A549 (cell line): ENCODE results near the gene WDR82. TPM values are rescaled to one million over a fixed set of nuclear protein-coding genes. Genes with fewer than 3 reads are reported as not detected.

Experiments
- ATAC-seq, 2 experiments: fragments of 200-7000 bp in 1 of 2; fragments of >200 bp in 1 of 2; cut with Nextera tagmentation in 1 of 2; cut with Tn5 transposase in 1 of 2; 3 replicates each; pipeline versions ENCODE4 v1.8.0 to v1.9.1; 2018 to 2020; ENCODE audit warnings: mild to moderate bottlenecking in 1 of 2, moderate library complexity in 1 of 2
- CTCF ChIA-PET: fragments of 300-600 bp; sonication (Branson Sonifier 250); formaldehyde crosslinking; extraction: SDS; loops from one replicate; lab custom pipeline; 2021; ENCODE audit warnings: antibody characterized with exemption, inconsistent platforms; lab: Yijun Ruan, JAX
- POLR2A ChIA-PET: fragments of 350-600 bp; formaldehyde crosslinking; extraction: SDS; loops from one replicate; lab custom pipeline; 2021; ENCODE audit warnings: antibody characterized with exemption, inconsistent platforms; lab: Yijun Ruan, JAX
- DNase-seq, 2 experiments: peaks; one replicate each; pipeline versions ENCODE4 v3.0.0 to v3.0.0-alpha.2; 2011 to 2016; ENCODE audit warnings: low read depth in 1 of 2, low spot score in 1 of 2
- FAIRE-seq: peaks from 2 replicates; lab custom pipeline; 2011; peaks lifted over from hg19 to GRCh38; lab: Jason Lieb, UNC
- H3K27ac ChIP-seq, 2 experiments: fragments of >200 bp; sonication (Bioruptor Twin); formaldehyde crosslinking; 3 replicates each; pipeline ENCODE4 v1.5.1; 2016 to 2017
- H3K4me1 ChIP-seq: fragments of >200 bp; sonication (Bioruptor Twin); formaldehyde crosslinking; 3 replicates; pipeline ENCODE4 v1.6.1; 2016
- H3K4me2 ChIP-seq: fragments of >200 bp; sonication (Bioruptor Twin); formaldehyde crosslinking; 3 replicates; pipeline ENCODE4 v1.6.1; 2016
- H3K4me3 ChIP-seq: fragments of >200 bp; sonication (Bioruptor Twin); formaldehyde crosslinking; 3 replicates; pipeline ENCODE4 v1.5.1; 2016
- H3K9me3 ChIP-seq: fragments of >200 bp; sonication (Bioruptor Twin); formaldehyde crosslinking; 3 replicates; pipeline ENCODE4 v1.6.1; 2016
- ATOH8 ChIP-seq: fragments of 250-450 bp; sonication (Bioruptor Pico); IDR thresholded peaks from 2 replicates; pipeline ENCODE4 v1.5.0; 2020; ENCODE audit warnings: low read depth, mild to moderate bottlenecking, moderate library complexity
- BCL3 ChIP-seq: fragments of >200 bp; sonication (Bioruptor Twin); formaldehyde crosslinking; IDR thresholded peaks from 3 replicates; pipeline ENCODE4 v1.6.1; 2016
- BHLHE40 ChIP-seq: IDR thresholded peaks from 2 replicates; pipeline ENCODE4 v1.6.1; 2012; ENCODE audit warnings: low read depth, low read length, inconsistent platforms
- CBX2 ChIP-seq: fragments of 200-600 bp; sonication (generic); IDR thresholded peaks from 2 replicates; pipeline ENCODE4 v1.6.1; 2016; ENCODE audit warnings: low read depth, mild to moderate bottlenecking, borderline replicate concordance
- CEBPB ChIP-seq, 2 experiments: fragments of >200 bp in 1 of 2; sonication (Bioruptor Twin) in 1 of 2; formaldehyde crosslinking in 1 of 2; IDR thresholded peaks; 2 replicates each; pipeline ENCODE4 v1.6.1; 2012 to 2016
- CTCF ChIP-seq: fragments of >200 bp; sonication (Bioruptor Twin); formaldehyde crosslinking; IDR thresholded peaks from 3 replicates; pipeline ENCODE4 v1.5.1; 2016
- ELK1 ChIP-seq: fragments of 150-350 bp; IDR thresholded peaks from 2 replicates; pipeline ENCODE4 v1.6.1; 2014; ENCODE audit warnings: low read depth, mild to moderate bottlenecking, low read length
- EP300 ChIP-seq, 2 experiments: fragments of >200 bp; sonication (Bioruptor Twin); formaldehyde crosslinking; IDR thresholded peaks; 2 replicates in 1 of 2; 3 replicates in 1 of 2; pipeline ENCODE4 v1.6.1; 2016 to 2017
- ESRRA ChIP-seq: fragments of 150-350 bp; IDR thresholded peaks from 2 replicates; pipeline ENCODE4 v1.6.1; 2014; ENCODE audit warnings: mild to moderate bottlenecking, low read length, borderline replicate concordance
- FOSB ChIP-seq: fragments of 250-450 bp; sonication (Bioruptor Pico); IDR thresholded peaks from 2 replicates; pipeline ENCODE4 v1.5.0; 2020; ENCODE audit warnings: mild to moderate bottlenecking, moderate library complexity
- FOSL2 ChIP-seq, 2 experiments: fragments of 450-650 bp in 1 of 2; fragments of >200 bp in 1 of 2; sonication (Bioruptor Twin) in 1 of 2; formaldehyde crosslinking; IDR thresholded peaks; 2 replicates each; pipeline versions ENCODE4 v1.5.0 to v1.6.1; 2016 to 2020; ENCODE audit warnings: mild to moderate bottlenecking in 1 of 2, moderate library complexity in 1 of 2
- GATA3 ChIP-seq: IDR thresholded peaks from 2 replicates; pipeline ENCODE4 v1.6.1; 2012; ENCODE audit warnings: borderline replicate concordance
- HEYL ChIP-seq: fragments of 250-450 bp; sonication (Bioruptor Pico); IDR thresholded peaks from 2 replicates; pipeline ENCODE4 v1.8.0; 2021; ENCODE audit warnings: mild to moderate bottlenecking, moderate library complexity
- HOXA7 ChIP-seq: fragments of 250-450 bp; sonication (Bioruptor Pico); IDR thresholded peaks from 2 replicates; pipeline ENCODE4 v1.5.0; 2020; ENCODE audit warnings: mild to moderate bottlenecking, moderate library complexity
- JUN ChIP-seq, 2 experiments: fragments of >200 bp; sonication (Bioruptor Twin); formaldehyde crosslinking; IDR thresholded peaks; 2 replicates in 1 of 2; 3 replicates in 1 of 2; pipeline ENCODE4 v1.6.1; 2016 to 2017
- PHF8 ChIP-seq: fragments of 200-600 bp; sonication (generic); IDR thresholded peaks from 2 replicates; pipeline ENCODE4 v1.6.1; 2016; ENCODE audit warnings: low read depth, mild to moderate bottlenecking, antibody characterized with exemption, moderate library complexity, borderline replicate concordance
- POLR2AphosphoS2 ChIP-seq: conservative IDR thresholded peaks from 2 replicates; pipeline ENCODE4 v1.6.1; 2012; ENCODE audit warnings: low read length, improper control_type of control experiment, inconsistent platforms
- RARB ChIP-seq: fragments of 250-450 bp; sonication (Bioruptor Pico); IDR thresholded peaks from 2 replicates; pipeline ENCODE4 v1.8.0; 2021; ENCODE audit warnings: mild to moderate bottlenecking, moderate library complexity
- RFX5 ChIP-seq: fragments of 450-650 bp; IDR thresholded peaks from 2 replicates; pipeline ENCODE4 v1.7.1; 2014; ENCODE audit warnings: antibody characterized with exemption, mild to moderate bottlenecking, moderate library complexity
- RNF2 ChIP-seq: fragments of 200-600 bp; sonication (generic); IDR thresholded peaks from 2 replicates; pipeline ENCODE4 v1.6.1; 2016; ENCODE audit warnings: low read depth, mild to moderate bottlenecking, antibody characterized with exemption, moderate library complexity, borderline replicate concordance
- TP53 ChIP-seq: fragments of 250-450 bp; sonication (Bioruptor Pico); IDR thresholded peaks from 2 replicates; pipeline ENCODE4 v1.5.0; 2021; ENCODE audit warnings: mild to moderate bottlenecking, moderate library complexity
- USF2 ChIP-seq: fragments of 450-650 bp; IDR thresholded peaks from 2 replicates; pipeline ENCODE4 v1.6.1; 2014; ENCODE audit warnings: antibody characterized with exemption
- ZC3H11A ChIP-seq: fragments of 450-650 bp; IDR thresholded peaks from 2 replicates; pipeline ENCODE4 v1.6.1; 2014; ENCODE audit warnings: antibody characterized with exemption, mild to moderate bottlenecking
- ZFP36 ChIP-seq: fragments of 450-650 bp; IDR thresholded peaks from 2 replicates; pipeline ENCODE4 v1.6.1; 2014; ENCODE audit warnings: borderline replicate concordance; ENCODE audit not compliant: partially characterized antibody
- ZSCAN20 ChIP-seq: fragments of 250-450 bp; sonication (Bioruptor Pico); IDR thresholded peaks from 2 replicates; pipeline ENCODE4 v1.8.0; 2022; ENCODE audit warnings: mild to moderate bottlenecking, moderate library complexity
- WGBS: methylation state at CpG from one replicate; pipeline ENCODE4 v1.1.6; 2017; ENCODE audit errors: missing lambda C conversion rate; 5-methylcytosine and 5-hydroxymethylcytosine counted together
- polyA plus RNA-seq, 4 experiments: library from polyadenylated mRNA; depleted of rRNA in 3 of 4; stranded (reverse); fragments of >200 nt; fragmentation: RNase III in 1 of 4; extraction: RNeasy Plus Mini Kit Qiagen cat#74134 plus additional on column Dnase treatment in 1 of 4; gene quantifications; 2 replicates in 3 of 4; 3 replicates in 1 of 4; pipeline ENCODE4 v1.2.3, GENCODE V29; 2011 to 2017
- TF ChIP-seq, protein P1 (sequence below): IDR thresholded peaks from 2 replicates; pipeline ENCODE4 v1.6.1; 2012

The WDR82 gene
- polyA plus RNA-seq, 2 of the 4 experiments (the other 2 are of a cell fraction): 50.6 to 52.7 TPM

DNA sequence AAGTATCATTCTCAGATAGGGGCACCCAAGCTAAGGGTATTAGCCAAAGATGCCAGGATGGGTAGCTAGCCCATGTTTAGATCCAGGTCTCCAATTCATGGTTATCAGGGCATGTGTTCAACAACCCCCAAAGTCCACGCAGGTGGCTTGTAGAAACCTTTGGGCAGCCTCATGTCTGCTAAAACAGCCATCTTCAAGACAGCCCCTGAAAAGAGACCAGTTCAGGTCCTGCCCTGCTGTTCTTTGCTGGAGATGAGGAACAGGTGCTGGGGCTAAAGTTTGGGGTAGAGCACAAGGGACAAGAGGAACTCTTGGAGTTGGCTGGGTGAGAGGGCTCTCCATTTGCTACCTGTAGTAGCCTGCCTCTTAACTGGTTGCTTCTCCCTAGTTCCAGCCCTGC, 28.3 kb downstream of the WDR82 start:
- CTCF ChIA-PET: interaction anchor here (1.1 to 3.3 kb wide), 2 partner anchors 13 to 41 kb away, joined by 3 to 19 read pairs; partner anchors contain the start of gene TWF2
- no peak overlapping the region for H3K4me3 ChIP-seq
- no peaks in the 10 kb centered on the region for H3K9me3 ChIP-seq
- ATAC-seq: no peak
- no peak for FAIRE-seq
- no CpG with 5 or more reads among the region's 1 CpG for WGBS
- TF ChIP-seq TP53: no peak
- no peak for TF ChIP-seq ZC3H11A
- no peak for TF ChIP-seq RFX5
- TF ChIP-seq POLR2AphosphoS2: no peak
- no peak for TF ChIP-seq ESRRA
- TF ChIP-seq GATA3: no peak
- TF ChIP-seq USF2: no peak
- TF ChIP-seq, all 56 proteins: peak for 0
- Histone ChIP-seq H3K4me2 (no peak overlapping the region), H3K4me1 (peaks cover 2% of the 10 kb centered on the region; the same call in 2 of the 3 replicates), H3K27ac (no peak overlapping the region)
- POLR2A ChIA-PET: no interaction called here
- no peak for DNase-seq

GRCh38 chr3:52249683-52250082, 28.8 kb downstream of the WDR82 start:
- H3K4me3 ChIP-seq: no peak overlapping the region
- H3K4me1 ChIP-seq: peaks cover 5% of the 10 kb centered on the region; the same call in 2 of the 3 replicates
- ChIA-PET CTCF (interaction anchor here (1.4 to 3.3 kb wide), 4 partner anchors 12 to 50 kb away, joined by 3 to 19 read pairs (median 7); partner anchors contain the start of gene TWF2), POLR2A (no interaction called here)
- H3K4me2 ChIP-seq: no peak overlapping the region
- H3K27ac ChIP-seq: no peak overlapping the region
- ATAC-seq (no peak), FAIRE-seq (no peak), DNase-seq (no peak)
- WGBS: 100% methylated on average over 3 of the region's 6 CpGs
- TF ChIP-seq BHLHE40: no peak
- no peak for TF ChIP-seq HEYL (CRISPR knock-in tag)
- TF ChIP-seq FOSB (CRISPR knock-in tag): no peak
- no peak for TF ChIP-seq HOXA7
- no peaks in the 10 kb centered on the region for H3K9me3 ChIP-seq

DNA sequence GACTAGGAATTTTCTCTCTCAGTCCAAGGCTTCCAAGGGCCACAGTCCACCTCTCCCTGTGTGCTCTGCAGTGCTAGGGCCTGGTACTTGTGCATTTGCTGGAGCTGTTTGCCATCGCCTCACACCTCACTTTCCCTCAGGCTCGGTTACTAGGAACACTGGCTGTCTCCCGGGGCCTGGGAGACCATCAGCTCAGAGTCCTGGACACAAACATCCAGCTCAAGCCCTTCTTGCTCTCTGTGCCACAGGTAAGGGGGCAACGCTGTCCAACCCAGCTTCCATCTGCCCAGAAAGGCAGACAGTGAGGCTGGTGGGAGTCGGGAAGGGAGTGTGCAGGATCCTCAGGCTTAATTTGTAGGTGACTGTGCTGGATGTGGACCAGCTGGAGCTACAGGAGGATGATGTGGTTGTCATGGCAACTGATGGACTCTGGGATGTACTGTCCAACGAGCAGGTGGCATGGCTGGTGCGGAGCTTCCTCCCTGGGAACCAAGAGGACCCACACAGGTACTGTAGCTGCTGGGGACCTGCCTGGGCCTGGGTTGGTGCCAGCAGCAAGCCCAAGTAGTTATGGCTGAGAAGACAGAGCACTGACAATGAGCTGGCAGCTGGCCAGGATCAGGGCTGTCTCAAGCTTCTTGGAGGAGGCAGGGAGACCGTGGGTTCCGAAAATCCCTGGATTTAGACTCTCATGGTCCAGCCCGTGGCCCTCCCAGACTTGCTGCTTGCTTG, 29.5 kb downstream of the WDR82 start:
- DNase-seq (no peak), FAIRE-seq (no peak), ATAC-seq (no peak)
- H3K4me3 ChIP-seq: no peak overlapping the region
- 86% methylated on average over 6 of the region's 10 CpGs for WGBS
- no peak overlapping the region for H3K27ac ChIP-seq
- peaks cover 5% of the 10 kb centered on the region; the same call in 2 of the 3 replicates for H3K4me1 ChIP-seq
- POLR2A ChIA-PET: interaction anchor here (1.1 to 1.7 kb wide), 2 partner anchors 10 to 11 kb away, joined by 3 to 5 read pairs; partner anchors contain the start of gene TWF2
- CTCF ChIA-PET: interaction anchor here (0.9 to 3.3 kb wide), 7 partner anchors 11 to 90 kb away, joined by 3 to 19 read pairs (median 7); partner anchors contain the start of genes TWF2 and WDR82
- H3K4me2 ChIP-seq: no peak overlapping the region
- H3K9me3 ChIP-seq: no peaks in the 10 kb centered on the region
- TF ChIP-seq RNF2 (no peak), ZFP36 (no peak), RFX5 (no peak), BCL3 (no peak), FOSL2 (IDR thresholded peaks at IDR 0.05) (no peak), FOSL2 (CRISPR knock-in tag; IDR thresholded peaks at IDR 0.05) (no peak), PHF8 (no peak), ESRRA (no peak), CTCF (no peak), CEBPB (IDR thresholded peaks at IDR 0.05) (no peak), RARB (CRISPR knock-in tag) (no peak), JUN (IDR thresholded peaks at IDR 0.05) (no peak), CBX2 (no peak), EP300 (IDR thresholded peaks at IDR 0.05) (no peak), ZSCAN20 (CRISPR knock-in tag) (no peak), ATOH8 (CRISPR knock-in tag) (no peak), BHLHE40 (no peak), ELK1 (no peak)
- TF ChIP-seq, protein P1, sequence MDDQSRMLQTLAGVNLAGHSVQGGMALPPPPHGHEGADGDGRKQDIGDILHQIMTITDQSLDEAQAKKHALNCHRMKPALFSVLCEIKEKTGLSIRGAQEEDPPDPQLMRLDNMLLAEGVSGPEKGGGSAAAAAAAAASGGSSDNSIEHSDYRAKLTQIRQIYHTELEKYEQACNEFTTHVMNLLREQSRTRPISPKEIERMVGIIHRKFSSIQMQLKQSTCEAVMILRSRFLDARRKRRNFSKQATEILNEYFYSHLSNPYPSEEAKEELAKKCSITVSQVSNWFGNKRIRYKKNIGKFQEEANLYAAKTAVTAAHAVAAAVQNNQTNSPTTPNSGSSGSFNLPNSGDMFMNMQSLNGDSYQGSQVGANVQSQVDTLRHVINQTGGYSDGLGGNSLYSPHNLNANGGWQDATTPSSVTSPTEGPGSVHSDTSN: no peak
